ENCODE data around the gene NHLH1. TPM values are rescaled to one million over a fixed set of nuclear protein-coding genes. Genes with fewer than 3 reads are reported as not detected.

The NHLH1 gene
- total and polyA plus RNA-seq, 10 of the 15 experiments (the other 5 are each of a cell fraction or from before 2014, with no cell fraction given), result 0.22 to 0.98 (median 0.43) TPM; not detected in 1

DNA sequence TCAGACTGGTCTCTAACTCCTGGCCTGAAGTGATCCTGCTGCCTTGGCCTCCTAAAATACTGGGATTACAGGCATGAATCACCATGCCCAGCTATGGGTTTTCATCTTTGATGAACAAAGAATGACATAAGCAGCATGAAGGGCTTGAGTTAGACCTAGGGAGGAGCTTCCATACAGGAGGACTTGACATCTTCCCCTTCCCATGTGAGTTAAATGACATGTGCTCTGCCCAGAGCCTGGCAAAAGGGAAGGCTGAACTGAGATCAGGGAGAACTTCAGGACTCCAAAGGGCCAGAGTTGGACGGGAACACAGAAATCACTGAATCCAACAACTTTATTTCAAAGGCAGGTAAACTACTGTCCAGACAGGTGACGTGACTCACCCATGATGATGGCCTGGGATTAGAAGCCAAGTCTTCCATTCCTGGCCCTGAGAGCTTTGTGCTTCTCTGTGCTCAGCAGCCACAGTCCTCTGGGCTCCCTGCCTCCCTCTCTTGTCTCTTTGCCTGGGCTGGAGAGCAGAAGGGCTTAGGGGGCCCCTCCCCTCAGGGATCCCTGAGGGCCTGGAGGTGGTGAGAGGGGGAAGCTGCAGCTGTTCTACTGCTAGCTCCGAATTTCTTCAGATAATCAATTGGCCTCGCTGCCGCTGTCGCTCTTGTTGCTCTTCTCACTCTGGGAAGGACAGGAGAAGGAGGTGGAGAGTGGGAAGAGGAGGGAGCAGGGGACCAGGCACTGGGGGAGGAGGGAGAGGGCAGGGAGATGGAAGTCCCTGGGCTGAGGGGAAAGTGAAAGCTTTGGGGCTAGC, 7.6 kb downstream of the NHLH1 start:
- Histone ChIP-seq H3K36me3 (ENCODE audit: control insufficient read depth in 2 of 2, insufficient read depth in 2 of 2, low read length in 1 of 2) (no peaks in the 10 kb centered on the region), H3K4me2 (ENCODE audit: control insufficient read depth, insufficient read depth) (no peak overlapping the region), H2AFZ (ENCODE audit: control insufficient read depth, low read depth, low read length) (no peak overlapping the region), H3K4me1 (ENCODE audit: control insufficient read depth, insufficient read depth, low read length) (peaks cover 15% of the 10 kb centered on the region), H3K79me2 (ENCODE audit: control insufficient read depth, insufficient read depth, low read length) (no peaks in the 10 kb centered on the region), H3K9me3 (replicated peaks; ENCODE audit: control insufficient read depth, insufficient read depth, low read length) (no peaks in the 10 kb centered on the region), H4K20me1 (ENCODE audit: control insufficient read depth, insufficient read depth) (no peaks in the 10 kb centered on the region), H3K4me3 (no peak overlapping the region), H3K27ac (ENCODE audit: control insufficient read depth, insufficient read depth) (no peak overlapping the region), H3K27me3 (replicated peaks in 1 of 2; ENCODE audit: control insufficient read depth in 2 of 2, insufficient read depth in 2 of 2, low read length in 1 of 2) (no peaks in the 10 kb centered on the region), H3K9ac (ENCODE audit: control insufficient read depth, insufficient read depth, low read length) (no peak overlapping the region)
- DNase-seq (ENCODE audit: low read depth, low spot score) (no peak), ATAC-seq (no peak), FAIRE-seq (no peak)
- no TSS peak for BruUV-seq (replicated peaks)
- in situ Hi-C loops (cut with MboI), result loop anchor here (5.0 kb wide), 1 partner anchor 277 kb away; the partner anchor contains the start of gene IGSF8
- ChIA-PET POLR2A (interaction anchor here (0.5 kb wide), 1 partner anchor 149 kb away, joined by 3 read pairs; no protein-coding TSS in a partner anchor), CTCF (interaction anchor here (0.6 to 7.8 kb wide), 17 partner anchors 10 to 288 kb away, joined by 3 to 131 read pairs (median 4); partner anchors contain the start of genes CASQ1 and NHLH1), SMC1A (ENCODE audit: uncharacterized antibody, unreplicated experiment) (interaction anchor here (0.8 to 5.0 kb wide), 6 partner anchors 16 to 273 kb away, joined by 3 to 44 read pairs (median 5); partner anchors contain the start of gene CASQ1), RAD21 (ENCODE audit: unreplicated experiment) (interaction anchor here (0.6 to 3.5 kb wide), 4 partner anchors 20 to 205 kb away, joined by 3 to 28 read pairs (median 4); no protein-coding TSS in a partner anchor)
- intact Hi-C loops (cut with micrococcal nuclease; ENCODE audit: unreplicated experiment), result no loop called here
- 63% methylated on average over 6 of the region's 6 CpGs for WGBS (ENCODE audit: insufficient coverage, insufficient replicate concordance, low lambda C conversion rate, missing lambda C conversion rate)
- TF ChIP-seq, protein P1, sequence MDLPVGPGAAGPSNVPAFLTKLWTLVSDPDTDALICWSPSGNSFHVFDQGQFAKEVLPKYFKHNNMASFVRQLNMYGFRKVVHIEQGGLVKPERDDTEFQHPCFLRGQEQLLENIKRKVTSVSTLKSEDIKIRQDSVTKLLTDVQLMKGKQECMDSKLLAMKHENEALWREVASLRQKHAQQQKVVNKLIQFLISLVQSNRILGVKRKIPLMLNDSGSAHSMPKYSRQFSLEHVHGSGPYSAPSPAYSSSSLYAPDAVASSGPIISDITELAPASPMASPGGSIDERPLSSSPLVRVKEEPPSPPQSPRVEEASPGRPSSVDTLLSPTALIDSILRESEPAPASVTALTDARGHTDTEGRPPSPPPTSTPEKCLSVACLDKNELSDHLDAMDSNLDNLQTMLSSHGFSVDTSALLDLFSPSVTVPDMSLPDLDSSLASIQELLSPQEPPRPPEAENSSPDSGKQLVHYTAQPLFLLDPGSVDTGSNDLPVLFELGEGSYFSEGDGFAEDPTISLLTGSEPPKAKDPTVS (IDR thresholded peaks at IDR 0.05; ENCODE audit: low read depth, low read length), result no peak
- TF ChIP-seq BHLHE40 (IDR thresholded peaks at IDR 0.05; ENCODE audit: borderline replicate concordance in 1 of 2, low read depth in 2 of 2, low read length in 1 of 2), result no peak
- TF ChIP-seq BCLAF1 (IDR thresholded peaks at IDR 0.05), result no peak
- TF ChIP-seq, protein P2, sequence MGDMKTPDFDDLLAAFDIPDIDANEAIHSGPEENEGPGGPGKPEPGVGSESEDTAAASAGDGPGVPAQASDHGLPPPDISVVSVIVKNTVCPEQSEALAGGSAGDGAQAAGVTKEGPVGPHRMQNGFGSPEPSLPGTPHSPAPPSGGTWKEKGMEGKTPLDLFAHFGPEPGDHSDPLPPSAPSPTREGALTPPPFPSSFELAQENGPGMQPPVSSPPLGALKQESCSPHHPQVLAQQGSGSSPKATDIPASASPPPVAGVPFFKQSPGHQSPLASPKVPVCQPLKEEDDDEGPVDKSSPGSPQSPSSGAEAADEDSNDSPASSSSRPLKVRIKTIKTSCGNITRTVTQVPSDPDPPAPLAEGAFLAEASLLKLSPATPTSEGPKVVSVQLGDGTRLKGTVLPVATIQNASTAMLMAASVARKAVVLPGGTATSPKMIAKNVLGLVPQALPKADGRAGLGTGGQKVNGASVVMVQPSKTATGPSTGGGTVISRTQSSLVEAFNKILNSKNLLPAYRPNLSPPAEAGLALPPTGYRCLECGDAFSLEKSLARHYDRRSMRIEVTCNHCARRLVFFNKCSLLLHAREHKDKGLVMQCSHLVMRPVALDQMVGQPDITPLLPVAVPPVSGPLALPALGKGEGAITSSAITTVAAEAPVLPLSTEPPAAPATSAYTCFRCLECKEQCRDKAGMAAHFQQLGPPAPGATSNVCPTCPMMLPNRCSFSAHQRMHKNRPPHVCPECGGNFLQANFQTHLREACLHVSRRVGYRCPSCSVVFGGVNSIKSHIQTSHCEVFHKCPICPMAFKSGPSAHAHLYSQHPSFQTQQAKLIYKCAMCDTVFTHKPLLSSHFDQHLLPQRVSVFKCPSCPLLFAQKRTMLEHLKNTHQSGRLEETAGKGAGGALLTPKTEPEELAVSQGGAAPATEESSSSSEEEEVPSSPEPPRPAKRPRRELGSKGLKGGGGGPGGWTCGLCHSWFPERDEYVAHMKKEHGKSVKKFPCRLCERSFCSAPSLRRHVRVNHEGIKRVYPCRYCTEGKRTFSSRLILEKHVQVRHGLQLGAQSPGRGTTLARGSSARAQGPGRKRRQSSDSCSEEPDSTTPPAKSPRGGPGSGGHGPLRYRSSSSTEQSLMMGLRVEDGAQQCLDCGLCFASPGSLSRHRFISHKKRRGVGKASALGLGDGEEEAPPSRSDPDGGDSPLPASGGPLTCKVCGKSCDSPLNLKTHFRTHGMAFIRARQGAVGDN (IDR thresholded peaks at IDR 0.05), result no peak
- TF ChIP-seq NFYA (IDR thresholded peaks at IDR 0.05; ENCODE audit: borderline replicate concordance, low read depth, low read length), result no peak
- no peak for TF ChIP-seq MTA2 (IDR thresholded peaks at IDR 0.05; ENCODE audit: low read depth)
- no peak for TF ChIP-seq CHD1 (IDR thresholded peaks at IDR 0.05; ENCODE audit: low read depth, low read length)
